WTC11 (cell line): ENCODE data around the gene TIMM21. TPM values are rescaled to one million over a fixed set of nuclear protein-coding genes. Genes with fewer than 3 reads are reported as not detected.

ENCODE experiments used
- ATAC-seq: fragments of 200-7000 bp; cut with Tn5 transposase; 2 replicates; pipeline ENCODE4 v1.10.0; 2021; ENCODE audit warnings: mild to moderate bottlenecking, moderate library complexity
- CTCF ChIA-PET: fragments of 300-600 bp; sonication (Branson Sonifier 250); formaldehyde crosslinking; loops from one replicate; lab custom pipeline; 2021; ENCODE audit warnings: antibody characterized with exemption; lab: Charles Lee
- POLR2A ChIA-PET: fragments of 350-600 bp; sonication (Branson Sonifier 250); formaldehyde crosslinking; loops from one replicate; lab custom pipeline; 2021; ENCODE audit warnings: antibody characterized with exemption; lab: Charles Lee
- DNase-seq: peaks from one replicate; pipeline ENCODE4 v3.0.0; 2021; ENCODE audit warnings: low spot score
- H3K27ac Mint-ChIP-seq: 2 replicates; pipeline ENCODE4 v1.8.0; 2021; ENCODE audit warnings: mixed read lengths
- H3K27me3 Mint-ChIP-seq: 2 replicates; pipeline ENCODE4 v1.8.0; 2021; ENCODE audit warnings: low read depth, mild to moderate bottlenecking, moderate library complexity, mixed read lengths
- H3K36me3 Mint-ChIP-seq: 2 replicates; pipeline ENCODE4 v1.8.0; 2021; ENCODE audit warnings: mixed read lengths
- H3K4me1 Mint-ChIP-seq: 2 replicates; pipeline ENCODE4 v1.8.0; 2022; ENCODE audit warnings: mixed read lengths
- H3K4me3 Mint-ChIP-seq: 2 replicates; pipeline ENCODE4 v1.8.0; 2021; ENCODE audit warnings: mild to moderate bottlenecking, moderate library complexity, mixed read lengths
- H3K9me3 Mint-ChIP-seq: 2 replicates; pipeline ENCODE4 v1.8.0; 2021; ENCODE audit warnings: mixed read lengths
- AR ChIP-seq: fragments of 250-450 bp; sonication (Bioruptor Pico); IDR thresholded peaks from 2 replicates; pipeline ENCODE4 v1.9.0; 2021; ENCODE audit warnings: mild to moderate bottlenecking
- GTF2I ChIP-seq: fragments of 250-450 bp; sonication (Bioruptor Pico); conservative IDR thresholded peaks from 2 replicates; pipeline ENCODE4 v1.4.0; 2021; ENCODE audit warnings: mild to moderate bottlenecking
- IRF1 ChIP-seq: sonication (generic); formaldehyde crosslinking; IDR thresholded peaks from 2 replicates; pipeline ENCODE4 v1.8.0; 2023; ENCODE audit warnings: missing genetic modification reagents
- KAT7 ChIP-seq: sonication (generic); formaldehyde crosslinking; IDR thresholded peaks from 2 replicates; pipeline ENCODE4 v1.8.1; 2023; ENCODE audit warnings: missing genetic modification reagents, mild to moderate bottlenecking, borderline replicate concordance
- MYBL2 ChIP-seq: sonication (generic); formaldehyde crosslinking; IDR thresholded peaks from 2 replicates; pipeline ENCODE4 v1.8.1; 2023; ENCODE audit warnings: mild to moderate bottlenecking, moderate library complexity, missing genetic modification reagents
- NFATC4 ChIP-seq: fragments of 250-450 bp; sonication (Bioruptor Pico); IDR thresholded peaks from 2 replicates; pipeline ENCODE4 v1.9.0; 2021; ENCODE audit warnings: mild to moderate bottlenecking
- NR2C2 ChIP-seq: sonication (generic); formaldehyde crosslinking; IDR thresholded peaks from 2 replicates; pipeline ENCODE4 v1.8.0; 2022; ENCODE audit warnings: mild to moderate bottlenecking, missing genetic modification reagents
- PRRX2 ChIP-seq: fragments of 250-450 bp; sonication (Bioruptor Pico); IDR thresholded peaks from 2 replicates; pipeline ENCODE4 v1.8.0; 2021; ENCODE audit warnings: mild to moderate bottlenecking
- ZNF416 ChIP-seq: fragments of 250-450 bp; sonication (Bioruptor Pico); IDR thresholded peaks from 2 replicates; pipeline ENCODE4 v1.9.0; 2021; ENCODE audit warnings: mild to moderate bottlenecking, inconsistent platforms
- total RNA-seq: library from RNA; stranded (reverse); gene quantifications from 3 replicates; pipeline ENCODE4 v1.2.3, GENCODE V29; 2021
- TF ChIP-seq, protein P1 (sequence below): sonication (generic); formaldehyde crosslinking; IDR thresholded peaks from 2 replicates; pipeline ENCODE4 v1.8.0; 2023; ENCODE audit warnings: missing genetic modification reagents, mild to moderate bottlenecking, borderline replicate concordance
- TF ChIP-seq, protein P2 (sequence below): sonication (generic); formaldehyde crosslinking; IDR thresholded peaks from 2 replicates; pipeline ENCODE4 v1.8.1; 2023; ENCODE audit warnings: mild to moderate bottlenecking, moderate library complexity, missing genetic modification reagents
- TF ChIP-seq, protein P3 (sequence below): sonication (generic); formaldehyde crosslinking; IDR thresholded peaks from 2 replicates; pipeline ENCODE4 v1.8.0; 2022; ENCODE audit warnings: mild to moderate bottlenecking, missing genetic modification reagents
- TF ChIP-seq, protein P4 (sequence below): sonication (generic); formaldehyde crosslinking; IDR thresholded peaks from 2 replicates; pipeline ENCODE4 v1.8.0; 2023; ENCODE audit warnings: mild to moderate bottlenecking, missing genetic modification reagents

TIMM21 gene
- total RNA-seq, 1 experiment from 2014 or later: 47.7 TPM

DNA sequence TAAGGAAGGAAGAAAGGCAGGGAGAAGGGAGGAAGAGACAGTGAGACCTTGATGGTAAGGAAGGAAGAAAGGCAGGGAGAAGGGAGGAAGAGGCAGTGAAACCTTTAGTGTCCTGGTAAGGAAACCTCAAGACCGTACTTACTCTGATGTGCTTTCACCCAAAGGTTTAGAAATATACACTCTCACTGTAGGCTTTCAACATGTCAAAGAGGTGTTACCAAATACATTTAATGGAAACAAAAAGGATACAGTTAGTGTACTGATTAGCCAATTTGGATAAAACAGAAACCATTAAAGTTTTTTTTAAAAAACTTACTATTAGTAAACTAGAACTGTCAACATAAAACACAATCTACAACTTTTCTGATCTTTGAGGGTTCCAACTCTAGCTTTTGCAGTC is 7.7 kb upstream of the TIMM21 start (continued):
- TF ChIP-seq AR (CRISPR knock-in tag) (no peak), GTF2I (CRISPR knock-in tag) (no peak), NFATC4 (CRISPR knock-in tag) (no peak), MYBL2 (CRISPR knock-in tag) (no peak), NR2C2 (CRISPR knock-in tag) (no peak), ZNF416 (no peak)
- TF ChIP-seq, protein P1, sequence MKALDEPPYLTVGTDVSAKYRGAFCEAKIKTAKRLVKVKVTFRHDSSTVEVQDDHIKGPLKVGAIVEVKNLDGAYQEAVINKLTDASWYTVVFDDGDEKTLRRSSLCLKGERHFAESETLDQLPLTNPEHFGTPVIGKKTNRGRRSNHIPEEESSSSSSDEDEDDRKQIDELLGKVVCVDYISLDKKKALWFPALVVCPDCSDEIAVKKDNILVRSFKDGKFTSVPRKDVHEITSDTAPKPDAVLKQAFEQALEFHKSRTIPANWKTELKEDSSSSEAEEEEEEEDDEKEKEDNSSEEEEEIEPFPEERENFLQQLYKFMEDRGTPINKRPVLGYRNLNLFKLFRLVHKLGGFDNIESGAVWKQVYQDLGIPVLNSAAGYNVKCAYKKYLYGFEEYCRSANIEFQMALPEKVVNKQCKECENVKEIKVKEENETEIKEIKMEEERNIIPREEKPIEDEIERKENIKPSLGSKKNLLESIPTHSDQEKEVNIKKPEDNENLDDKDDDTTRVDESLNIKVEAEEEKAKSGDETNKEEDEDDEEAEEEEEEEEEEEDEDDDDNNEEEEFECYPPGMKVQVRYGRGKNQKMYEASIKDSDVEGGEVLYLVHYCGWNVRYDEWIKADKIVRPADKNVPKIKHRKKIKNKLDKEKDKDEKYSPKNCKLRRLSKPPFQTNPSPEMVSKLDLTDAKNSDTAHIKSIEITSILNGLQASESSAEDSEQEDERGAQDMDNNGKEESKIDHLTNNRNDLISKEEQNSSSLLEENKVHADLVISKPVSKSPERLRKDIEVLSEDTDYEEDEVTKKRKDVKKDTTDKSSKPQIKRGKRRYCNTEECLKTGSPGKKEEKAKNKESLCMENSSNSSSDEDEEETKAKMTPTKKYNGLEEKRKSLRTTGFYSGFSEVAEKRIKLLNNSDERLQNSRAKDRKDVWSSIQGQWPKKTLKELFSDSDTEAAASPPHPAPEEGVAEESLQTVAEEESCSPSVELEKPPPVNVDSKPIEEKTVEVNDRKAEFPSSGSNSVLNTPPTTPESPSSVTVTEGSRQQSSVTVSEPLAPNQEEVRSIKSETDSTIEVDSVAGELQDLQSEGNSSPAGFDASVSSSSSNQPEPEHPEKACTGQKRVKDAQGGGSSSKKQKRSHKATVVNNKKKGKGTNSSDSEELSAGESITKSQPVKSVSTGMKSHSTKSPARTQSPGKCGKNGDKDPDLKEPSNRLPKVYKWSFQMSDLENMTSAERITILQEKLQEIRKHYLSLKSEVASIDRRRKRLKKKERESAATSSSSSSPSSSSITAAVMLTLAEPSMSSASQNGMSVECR (CRISPR knock-in tag): no peak

GRCh38 chr18:74141667-74142066 is 6.7 kb upstream of the TIMM21 start:
- Mint-ChIP-seq H3K36me3 (no peaks in the 10 kb centered on the region), H3K9me3 (no peaks in the 10 kb centered on the region), H3K4me3 (no peak overlapping the region), H3K27ac (no peak overlapping the region), H3K27me3 (peaks cover 10% of the 10 kb centered on the region), H3K4me1 (peaks cover 11% of the 10 kb centered on the region; the same call in 1 of the 2 replicates)
- ChIA-PET POLR2A (no interaction called here), CTCF (interaction anchor here (0.9 kb wide), 1 partner anchor 59 kb away, joined by 3 read pairs; no protein-coding TSS in a partner anchor)
- no peak for DNase-seq
- ATAC-seq: no peak
- TF ChIP-seq, protein P2, sequence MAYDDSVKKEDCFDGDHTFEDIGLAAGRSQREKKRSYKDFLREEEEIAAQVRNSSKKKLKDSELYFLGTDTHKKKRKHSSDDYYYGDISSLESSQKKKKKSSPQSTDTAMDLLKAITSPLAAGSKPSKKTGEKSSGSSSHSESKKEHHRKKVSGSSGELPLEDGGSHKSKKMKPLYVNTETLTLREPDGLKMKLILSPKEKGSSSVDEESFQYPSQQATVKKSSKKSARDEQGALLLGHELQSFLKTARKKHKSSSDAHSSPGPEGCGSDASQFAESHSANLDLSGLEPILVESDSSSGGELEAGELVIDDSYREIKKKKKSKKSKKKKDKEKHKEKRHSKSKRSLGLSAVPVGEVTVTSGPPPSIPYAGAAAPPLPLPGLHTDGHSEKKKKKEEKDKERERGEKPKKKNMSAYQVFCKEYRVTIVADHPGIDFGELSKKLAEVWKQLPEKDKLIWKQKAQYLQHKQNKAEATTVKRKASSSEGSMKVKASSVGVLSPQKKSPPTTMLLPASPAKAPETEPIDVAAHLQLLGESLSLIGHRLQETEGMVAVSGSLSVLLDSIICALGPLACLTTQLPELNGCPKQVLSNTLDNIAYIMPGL (CRISPR knock-in tag): no peak
- TF ChIP-seq KAT7 (CRISPR knock-in tag) (no peak), PRRX2 (CRISPR knock-in tag) (no peak), IRF1 (no peak)
- TF ChIP-seq, protein P3, sequence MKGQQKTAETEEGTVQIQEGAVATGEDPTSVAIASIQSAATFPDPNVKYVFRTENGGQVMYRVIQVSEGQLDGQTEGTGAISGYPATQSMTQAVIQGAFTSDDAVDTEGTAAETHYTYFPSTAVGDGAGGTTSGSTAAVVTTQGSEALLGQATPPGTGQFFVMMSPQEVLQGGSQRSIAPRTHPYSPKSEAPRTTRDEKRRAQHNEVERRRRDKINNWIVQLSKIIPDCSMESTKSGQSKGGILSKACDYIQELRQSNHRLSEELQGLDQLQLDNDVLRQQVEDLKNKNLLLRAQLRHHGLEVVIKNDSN (CRISPR knock-in tag): no peak
- TF ChIP-seq, protein P4, sequence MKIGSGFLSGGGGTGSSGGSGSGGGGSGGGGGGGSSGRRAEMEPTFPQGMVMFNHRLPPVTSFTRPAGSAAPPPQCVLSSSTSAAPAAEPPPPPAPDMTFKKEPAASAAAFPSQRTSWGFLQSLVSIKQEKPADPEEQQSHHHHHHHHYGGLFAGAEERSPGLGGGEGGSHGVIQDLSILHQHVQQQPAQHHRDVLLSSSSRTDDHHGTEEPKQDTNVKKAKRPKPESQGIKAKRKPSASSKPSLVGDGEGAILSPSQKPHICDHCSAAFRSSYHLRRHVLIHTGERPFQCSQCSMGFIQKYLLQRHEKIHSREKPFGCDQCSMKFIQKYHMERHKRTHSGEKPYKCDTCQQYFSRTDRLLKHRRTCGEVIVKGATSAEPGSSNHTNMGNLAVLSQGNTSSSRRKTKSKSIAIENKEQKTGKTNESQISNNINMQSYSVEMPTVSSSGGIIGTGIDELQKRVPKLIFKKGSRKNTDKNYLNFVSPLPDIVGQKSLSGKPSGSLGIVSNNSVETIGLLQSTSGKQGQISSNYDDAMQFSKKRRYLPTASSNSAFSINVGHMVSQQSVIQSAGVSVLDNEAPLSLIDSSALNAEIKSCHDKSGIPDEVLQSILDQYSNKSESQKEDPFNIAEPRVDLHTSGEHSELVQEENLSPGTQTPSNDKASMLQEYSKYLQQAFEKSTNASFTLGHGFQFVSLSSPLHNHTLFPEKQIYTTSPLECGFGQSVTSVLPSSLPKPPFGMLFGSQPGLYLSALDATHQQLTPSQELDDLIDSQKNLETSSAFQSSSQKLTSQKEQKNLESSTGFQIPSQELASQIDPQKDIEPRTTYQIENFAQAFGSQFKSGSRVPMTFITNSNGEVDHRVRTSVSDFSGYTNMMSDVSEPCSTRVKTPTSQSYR (CRISPR knock-in tag): no peak
